OCI-LY1 (cell line): ENCODE results near the gene RBMS3.

Experiments used
- H2AFZ ChIP-seq: fragments of 200-600 bp; sonication (generic), shearing (Covaris generic); 2 replicates; pipeline ENCODE4 v1.6.0; 2014; ENCODE audit warnings: antibody characterized with exemption, mild to moderate bottlenecking, low read length
- H3F3A ChIP-seq: fragments of 200-600 bp; sonication (generic), shearing (Covaris generic); 2 replicates; pipeline ENCODE4 v1.6.0; 2014; ENCODE audit warnings: mild to moderate bottlenecking, antibody characterized with exemption, low read length, moderate library complexity; ENCODE audit not compliant: insufficient read depth
- H3K27ac ChIP-seq: fragments of 200-600 bp; sonication (generic); 2 replicates; pipeline ENCODE4 v1.5.1; 2014; ENCODE audit warnings: low read length, mixed run types, mild to moderate bottlenecking, low read depth; ENCODE audit not compliant: poor library complexity, severe bottlenecking
- H3K27me3 ChIP-seq: fragments of 200-600 bp; sonication (generic); 2 replicates; pipeline ENCODE4 v1.6.0; 2014; ENCODE audit warnings: antibody characterized with exemption, mild to moderate bottlenecking, low read length, moderate library complexity; ENCODE audit not compliant: insufficient read depth
- H3K36me3 ChIP-seq: fragments of 200-600 bp; sonication (generic); 2 replicates; pipeline ENCODE4 v1.6.1; 2014; ENCODE audit warnings: mild to moderate bottlenecking, antibody characterized with exemption, low read length, moderate library complexity, mixed read lengths; ENCODE audit not compliant: insufficient read depth
- H3K4me1 ChIP-seq: fragments of 200-600 bp; sonication (generic); 2 replicates; pipeline ENCODE4 v1.5.1; 2014; ENCODE audit warnings: mild to moderate bottlenecking, low read length, moderate library complexity; ENCODE audit not compliant: insufficient read depth, severe bottlenecking
- H3K4me2 ChIP-seq: fragments of 200-600 bp; sonication (generic), shearing (Covaris generic); 2 replicates; pipeline ENCODE4 v1.6.1; 2014; ENCODE audit warnings: low read length
- H3K4me3 ChIP-seq: fragments of 200-600 bp; sonication (generic); 2 replicates; pipeline ENCODE4 v1.5.1; 2014; ENCODE audit warnings: low read length, low read depth, mild to moderate bottlenecking, mixed read lengths; ENCODE audit not compliant: poor library complexity, severe bottlenecking
- H3K79me2 ChIP-seq: fragments of 200-600 bp; shearing (Covaris generic); 2 replicates; pipeline ENCODE4 v1.6.1; 2016; ENCODE audit warnings: mixed run types, low read length, mixed read lengths; ENCODE audit not compliant: insufficient read depth
- H3K9ac ChIP-seq: fragments of 200-600 bp; sonication (generic), shearing (Covaris generic); 2 replicates; pipeline ENCODE4 v1.6.1; 2014; ENCODE audit warnings: mild to moderate bottlenecking, low read length, mixed read lengths
- H3K9me2 ChIP-seq: fragments of 200-600 bp; sonication (generic), shearing (Covaris generic); 2 replicates; pipeline ENCODE4 v1.6.1; 2014; ENCODE audit warnings: low read depth, mild to moderate bottlenecking, low read length, mixed read lengths
- H3K9me3 ChIP-seq: fragments of 200-600 bp; shearing (Covaris generic); 2 replicates; pipeline ENCODE4 v1.6.1; 2014; ENCODE audit warnings: low read length, mixed read lengths
- H4K20me1 ChIP-seq: fragments of 200-600 bp; sonication (generic), shearing (Covaris generic); 2 replicates; pipeline ENCODE4 v1.6.0; 2016; ENCODE audit warnings: mild to moderate bottlenecking, low read length; ENCODE audit not compliant: insufficient read depth
- CTCF ChIP-seq: fragments of 200-600 bp; sonication (generic), shearing (Covaris generic); IDR thresholded peaks from 2 replicates; pipeline ENCODE4 v1.5.1; 2017; ENCODE audit warnings: mild to moderate bottlenecking, antibody characterized with exemption, low read length, moderate library complexity, mixed read lengths
- EZH2 ChIP-seq: fragments of 200-600 bp; sonication (generic), shearing (Covaris generic); IDR thresholded peaks from 2 replicates; pipeline ENCODE4 v1.8.0; 2017; ENCODE audit warnings: borderline replicate concordance, mixed run types, mild to moderate bottlenecking, antibody characterized with exemption, low read length, moderate library complexity, mixed read lengths

Gene RBMS3

DNA sequence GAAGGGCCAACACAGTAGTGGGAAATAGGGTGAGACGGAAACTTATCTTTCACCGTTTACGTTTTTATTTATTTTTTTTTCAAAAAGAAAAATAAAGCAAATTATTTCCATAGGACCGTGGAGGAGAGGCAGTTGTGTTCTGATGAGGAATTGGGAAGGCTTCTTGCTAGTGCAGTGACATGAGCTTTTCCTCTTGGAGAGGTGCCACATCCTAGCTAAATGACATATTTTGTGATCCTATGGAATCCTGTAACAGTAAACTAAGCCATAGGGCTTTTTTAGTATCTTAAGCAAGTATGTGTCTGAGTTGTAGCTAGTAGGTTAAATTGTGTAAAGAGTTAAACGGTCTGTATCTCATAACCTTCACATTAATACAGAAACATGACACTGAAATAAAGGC, 609.9 kb downstream of the RBMS3 start:
- TF ChIP-seq EZH2 (no peak), CTCF (no peak)
- Histone ChIP-seq H2AFZ (no peak overlapping the region), H3K4me3 (no peak overlapping the region), H3K4me2 (no peak overlapping the region), H3K9me3 (no peaks in the 10 kb centered on the region), H3K27me3 (no peaks in the 10 kb centered on the region), H3K4me1 (no peaks in the 10 kb centered on the region), H3K9me2 (no peaks in the 10 kb centered on the region), H3K36me3 (0 out of 2 replicates have a peak, but pooled peaks cover 5% of the 10 kb centered on the region), H3K27ac (no peak overlapping the region), H3F3A (no peaks in the 10 kb centered on the region), H3K79me2 (no peaks in the 10 kb centered on the region), H3K9ac (no peak overlapping the region), H4K20me1 (no peaks in the 10 kb centered on the region)

DNA sequence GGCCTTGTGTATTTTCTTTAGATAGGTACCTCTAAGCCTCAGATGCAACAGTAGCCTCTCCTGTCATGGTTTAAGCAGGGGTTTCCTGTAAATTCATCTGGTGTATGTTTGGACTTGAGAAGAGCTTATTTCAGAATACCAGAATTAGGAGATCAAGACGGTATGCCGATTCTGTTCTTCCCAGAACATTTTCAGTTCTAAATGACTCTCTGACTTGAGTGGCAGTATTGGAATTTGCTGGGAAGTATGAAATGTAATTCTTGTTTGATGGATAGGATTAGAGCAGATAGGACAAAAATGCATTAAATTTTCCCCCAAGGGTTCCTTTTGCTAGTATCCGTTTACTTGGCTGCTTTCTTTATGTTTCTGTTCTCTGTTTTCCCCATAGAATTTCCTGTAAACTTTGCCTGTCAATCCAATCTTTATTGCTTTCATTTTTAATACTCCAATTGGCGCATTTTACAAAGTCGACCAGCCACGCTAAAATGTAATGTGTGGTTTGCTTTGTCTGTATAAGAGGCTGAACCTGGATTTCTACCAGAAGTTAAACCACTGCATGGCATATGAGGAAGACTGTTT, 612.2 kb downstream of the RBMS3 start:
- Histone ChIP-seq H3K27ac (no peak overlapping the region), H3K4me3 (no peak overlapping the region), H3K27me3 (no peaks in the 10 kb centered on the region), H3K36me3 (no peaks in the 10 kb centered on the region), H4K20me1 (no peaks in the 10 kb centered on the region), H3K9me3 (no peaks in the 10 kb centered on the region), H3K4me2 (no peak overlapping the region), H3K9me2 (no peaks in the 10 kb centered on the region), H2AFZ (no peak overlapping the region), H3K79me2 (no peaks in the 10 kb centered on the region), H3K4me1 (no peaks in the 10 kb centered on the region), H3F3A (no peaks in the 10 kb centered on the region), H3K9ac (no peak overlapping the region)
- no peak for TF ChIP-seq EZH2
- no peak for TF ChIP-seq CTCF

- no peaks in the 10 kb centered on the region for H3K9me2 ChIP-seq
- no peaks in the 10 kb centered on the region for H3K36me3 ChIP-seq
- no peaks in the 10 kb centered on the region for H3K27me3 ChIP-seq
- H3K4me2 ChIP-seq, result no peak overlapping the region
- no peak overlapping the region for H3K9ac ChIP-seq
- H2AFZ ChIP-seq, result no peak overlapping the region
- no peak overlapping the region for H3K27ac ChIP-seq
- no peaks in the 10 kb centered on the region for H3K4me1 ChIP-seq
- H4K20me1 ChIP-seq, result no peaks in the 10 kb centered on the region
- TF ChIP-seq CTCF (no peak), EZH2 (no peak)
- H3K9me3 ChIP-seq, result no peaks in the 10 kb centered on the region
- H3K4me3 ChIP-seq, result no peak overlapping the region
- H3K79me2 ChIP-seq, result no peaks in the 10 kb centered on the region
- H3F3A ChIP-seq, result no peaks in the 10 kb centered on the region
Measured at GRCh38 chr3:29896856-29897255, 616.0 kb downstream of the RBMS3 start.
